NCI-H146 treated with DMSO at 0.1 percent for 48 hours (cell line): ENCODE results near the gene PPP1R27.

Experiments
- DNase-seq: peaks from one replicate; lab custom pipeline; 2025; ENCODE audit not compliant: unreplicated experiment; lab: John Stamatoyannopoulos, UW

The PPP1R27 gene

DNA sequence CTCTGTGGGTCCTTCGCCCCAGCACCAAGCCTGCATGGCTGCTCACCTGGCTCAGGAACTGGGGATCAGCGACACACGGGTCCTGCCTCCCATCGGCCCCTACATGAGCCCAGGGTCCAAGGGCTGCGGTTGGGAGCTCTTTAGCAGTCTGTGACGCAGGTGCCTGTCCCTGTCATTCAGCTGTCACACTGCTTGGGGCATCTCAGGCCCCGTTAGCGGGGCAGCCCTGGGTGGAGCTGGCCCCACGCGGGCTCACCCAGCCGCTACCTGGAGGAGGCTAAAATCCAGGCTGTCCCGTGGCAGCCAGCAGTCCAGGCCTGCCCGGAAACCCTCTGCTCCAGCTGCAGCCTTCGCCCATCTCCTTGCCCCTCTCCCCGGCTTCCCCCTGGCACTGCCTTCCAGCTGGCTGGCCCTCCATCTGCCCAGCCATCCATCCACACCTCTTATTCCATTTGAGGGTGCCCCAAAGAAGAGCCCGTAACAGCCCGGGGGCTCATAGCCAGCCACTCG is 27.6 kb downstream of the PPP1R27 start:
- DNase-seq = no peak

DNA sequence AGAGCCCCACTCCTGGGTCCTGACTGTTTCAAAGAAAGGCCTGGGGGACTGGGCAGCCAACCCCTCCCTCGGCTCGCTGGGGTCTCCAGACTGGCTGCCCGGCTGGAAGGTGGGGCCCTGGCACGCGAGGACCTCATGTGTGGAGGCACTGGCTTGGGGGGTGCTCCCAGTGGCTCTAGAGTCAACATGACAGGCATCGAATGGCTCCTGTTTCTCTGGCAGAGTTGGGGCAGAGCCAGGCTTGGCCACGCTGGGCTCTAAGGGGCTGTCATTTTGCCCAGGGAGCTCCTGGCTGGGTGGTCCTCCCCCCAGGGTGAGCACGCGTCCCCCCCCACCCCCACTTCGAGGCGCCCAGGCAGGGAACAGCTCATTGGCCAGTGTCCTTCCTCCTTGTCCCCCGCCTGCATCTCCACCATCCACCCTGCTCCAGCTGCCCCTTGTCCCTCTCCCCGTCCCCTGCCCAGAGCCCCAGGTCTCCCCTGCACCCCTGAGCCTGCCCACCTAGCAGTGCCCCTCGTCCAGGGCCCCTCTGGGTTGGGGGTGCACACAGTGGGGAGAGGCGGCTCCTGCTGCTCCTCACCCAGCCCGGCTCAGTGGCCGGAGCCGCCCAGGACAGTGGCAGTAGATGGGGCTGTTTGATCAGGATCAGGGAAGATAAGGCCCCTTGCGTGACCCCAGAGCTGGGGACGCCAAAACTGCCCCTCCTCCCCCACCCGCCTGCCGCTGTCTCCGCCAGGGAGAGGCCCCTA is 28.2 kb downstream of the PPP1R27 start:
- no peak for DNase-seq

DNA sequence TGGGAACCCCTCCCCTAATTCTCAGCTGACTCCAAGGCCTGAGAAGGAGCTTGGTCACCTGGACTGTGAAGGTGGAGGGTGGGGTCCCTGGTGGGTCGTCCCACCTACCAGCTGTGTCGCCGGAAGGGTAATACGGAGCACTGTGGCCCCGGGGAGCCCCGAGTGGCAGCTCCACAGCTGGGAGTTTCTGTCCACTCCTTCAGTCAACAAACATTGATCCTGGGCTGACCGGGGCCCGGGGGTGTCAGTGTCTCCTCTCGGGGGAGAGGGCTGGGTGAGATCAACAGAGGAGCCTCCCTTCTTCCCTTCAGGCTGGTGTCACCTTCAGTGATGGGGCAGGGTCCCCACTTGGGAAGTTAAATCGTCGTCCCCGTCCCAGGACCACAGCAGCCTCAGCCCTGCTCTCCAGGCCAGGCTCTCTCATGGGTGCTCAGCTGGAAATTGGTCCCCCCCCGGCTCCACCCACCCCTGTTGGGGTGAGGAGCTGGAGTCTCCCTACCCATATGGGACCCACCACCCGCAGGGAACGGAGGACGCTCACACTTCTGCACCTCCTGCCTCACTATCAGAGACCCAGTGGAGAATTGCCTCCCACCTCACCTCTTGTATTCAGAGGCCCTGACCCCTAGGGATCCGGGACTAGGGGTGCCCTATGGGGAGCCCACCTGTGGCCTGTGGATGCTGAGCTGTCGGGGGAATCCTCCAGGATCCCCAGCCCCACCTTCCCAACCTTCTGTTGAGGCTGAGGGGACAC is 29.0 kb downstream of the PPP1R27 start:
- no peak for DNase-seq

DNA sequence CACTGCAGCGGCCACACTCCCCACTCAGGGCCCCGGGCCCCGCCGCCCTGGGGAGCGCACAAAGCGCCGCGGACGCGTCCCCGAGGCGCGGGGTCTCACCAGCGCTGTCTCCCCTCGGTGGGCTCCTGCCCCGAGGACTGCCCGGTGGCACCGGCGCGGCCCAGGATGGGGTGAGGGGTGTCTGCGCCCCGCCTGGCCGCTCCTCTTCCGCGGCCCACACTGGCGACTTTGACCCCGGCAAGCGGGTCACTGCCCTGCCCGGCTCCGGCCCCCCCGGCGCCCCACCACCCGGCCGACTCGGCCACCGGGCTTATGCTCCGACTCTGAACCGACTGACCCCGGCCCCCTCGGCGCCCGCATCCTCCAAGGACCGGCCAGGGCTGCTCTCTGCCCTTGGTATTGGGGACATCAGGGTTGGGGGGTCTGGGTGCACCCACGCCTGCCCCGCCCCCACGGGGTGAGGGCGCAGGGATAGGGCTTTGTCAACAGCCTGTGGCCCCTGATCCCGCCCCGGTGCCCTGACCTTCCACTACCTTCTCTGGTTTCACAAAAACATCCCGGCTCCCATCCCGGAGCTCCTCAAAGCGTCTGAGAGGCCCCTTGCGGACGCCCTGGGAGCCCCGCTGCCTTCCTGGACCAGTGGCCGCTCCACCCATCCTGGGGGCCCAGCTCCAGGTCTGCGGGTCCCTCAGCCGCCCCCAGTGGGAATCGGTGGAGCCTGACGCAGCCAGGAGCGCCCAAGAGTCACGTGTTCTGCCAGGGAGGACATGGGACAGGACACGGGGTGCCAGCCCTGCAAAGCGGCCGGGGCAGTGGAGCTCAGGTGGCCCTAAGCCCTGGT is 30.1 kb downstream of the PPP1R27 start:
- DNase-seq = no peak

DNA sequence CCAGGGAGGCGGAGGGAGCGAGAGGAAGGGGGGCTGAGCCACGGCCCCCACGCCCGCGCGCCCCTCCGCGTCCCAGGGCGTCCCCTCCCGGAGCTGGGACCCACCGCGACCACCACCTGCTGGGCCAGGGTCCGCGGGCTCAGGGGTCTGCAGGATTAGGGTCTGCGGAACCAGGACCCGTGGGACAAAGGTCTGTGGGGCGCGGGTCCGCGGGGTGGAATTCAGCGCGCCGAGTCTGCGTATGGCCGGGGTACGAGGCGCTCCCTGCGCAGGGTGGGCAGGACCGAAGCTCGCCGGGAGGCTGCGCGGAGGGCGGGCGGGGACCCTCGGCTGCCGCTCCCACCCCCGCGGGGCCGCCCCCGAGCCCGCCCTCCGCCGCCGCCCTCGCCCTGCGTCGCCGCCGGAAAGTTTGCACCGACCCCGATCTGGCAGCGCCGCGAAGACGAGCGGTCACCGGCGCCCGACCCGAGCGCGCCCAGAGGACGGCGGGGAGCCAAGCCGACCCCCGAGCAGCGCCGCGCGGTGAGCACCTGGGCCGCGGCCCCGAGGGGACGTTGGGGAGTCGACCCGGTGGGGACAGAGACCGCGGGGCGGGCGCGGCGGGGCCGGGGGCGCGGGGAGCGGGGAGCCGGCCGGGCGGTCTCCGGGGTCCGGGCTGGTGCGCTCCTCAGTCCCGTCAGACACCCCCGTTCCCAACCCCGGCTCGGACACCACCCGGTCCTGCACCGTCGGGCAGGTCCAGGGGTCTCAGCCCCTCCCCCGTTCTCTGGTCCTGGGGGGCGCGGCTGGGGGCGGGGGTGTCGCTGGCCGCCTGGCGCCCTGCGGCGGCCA is 30.9 kb downstream of the PPP1R27 start, which contains the start of gene GCGR:
Gene GCGR (plus strand): TSS at position 423 of the 831 bp plus-strand sequence. CDS start 4,869 bp downstream, outside the sequence.
- no peak for DNase-seq

DNA sequence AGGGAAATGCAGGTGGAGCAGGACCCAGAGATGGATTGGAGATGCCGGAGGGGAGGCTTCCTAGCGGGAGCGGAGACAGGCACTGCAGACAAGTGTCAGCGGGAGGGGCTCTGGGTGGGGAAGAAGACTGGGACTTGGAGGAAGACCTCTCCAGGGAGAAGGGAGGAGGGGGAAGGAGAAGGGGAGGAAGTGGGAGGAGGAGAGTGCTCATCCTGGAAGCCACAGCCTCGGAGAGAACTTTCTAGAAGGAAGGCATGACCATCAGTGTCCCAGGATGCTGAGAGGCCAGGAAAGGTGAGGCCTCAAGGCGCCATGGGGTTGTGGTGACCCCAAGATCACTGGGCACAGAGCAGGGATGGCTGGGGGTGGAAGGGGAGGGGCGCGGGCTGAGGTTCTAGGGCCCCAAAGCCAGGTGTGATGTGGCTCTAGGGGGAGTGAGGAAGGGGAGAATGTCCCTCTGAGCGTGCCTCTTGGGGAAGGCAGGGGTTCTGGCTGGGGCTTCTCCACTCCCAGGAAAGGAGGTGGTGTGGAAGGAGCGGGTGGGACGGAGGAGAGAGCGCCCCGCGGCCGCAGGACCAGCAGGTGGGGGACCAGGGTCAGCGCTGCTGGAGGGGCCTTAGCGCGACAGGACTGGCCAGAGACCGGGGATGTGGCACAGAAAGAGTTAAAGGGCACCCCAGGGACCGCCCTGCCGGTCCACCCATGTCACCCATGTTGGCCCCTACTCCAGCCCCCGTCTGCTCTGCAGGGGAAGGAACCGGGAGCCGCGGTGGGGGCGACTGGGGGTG is 31.8 kb downstream of the PPP1R27 start:
- no peak for DNase-seq

DNA sequence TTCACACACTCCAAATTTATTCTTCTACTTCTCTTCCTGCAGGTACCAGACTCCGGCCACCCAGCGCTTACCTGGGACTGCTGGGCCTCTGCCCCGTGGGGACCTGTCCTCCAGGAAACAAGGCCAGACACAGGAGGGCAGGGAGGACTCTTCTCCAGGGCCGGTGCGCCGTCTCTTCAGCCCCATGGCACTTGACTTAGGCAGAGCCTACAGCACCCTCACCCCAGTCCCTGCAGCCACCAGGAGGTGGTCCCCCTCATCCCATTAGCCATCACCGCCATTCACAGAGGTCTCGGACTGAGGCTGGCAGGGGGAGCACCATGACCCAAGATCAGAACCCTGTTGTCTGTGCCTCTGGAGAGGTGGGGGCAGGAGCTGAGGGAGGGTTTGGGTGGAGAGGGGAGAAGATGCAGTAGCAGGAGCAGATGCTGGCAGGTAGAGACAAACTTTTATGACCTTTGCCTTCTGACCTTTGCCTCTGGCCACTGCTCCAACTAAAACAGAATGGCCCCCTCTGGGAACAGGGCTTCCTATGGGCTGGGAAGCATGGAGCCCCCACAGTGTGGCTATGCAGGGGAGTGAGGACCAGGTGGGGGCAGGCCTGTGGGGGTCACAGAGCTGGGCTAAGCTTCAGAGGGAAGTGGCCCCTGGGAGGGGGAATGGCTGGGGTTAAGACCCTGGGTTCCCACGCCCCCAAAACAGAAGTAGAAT is 32.6 kb downstream of the PPP1R27 start:
- no peak for DNase-seq

DNA sequence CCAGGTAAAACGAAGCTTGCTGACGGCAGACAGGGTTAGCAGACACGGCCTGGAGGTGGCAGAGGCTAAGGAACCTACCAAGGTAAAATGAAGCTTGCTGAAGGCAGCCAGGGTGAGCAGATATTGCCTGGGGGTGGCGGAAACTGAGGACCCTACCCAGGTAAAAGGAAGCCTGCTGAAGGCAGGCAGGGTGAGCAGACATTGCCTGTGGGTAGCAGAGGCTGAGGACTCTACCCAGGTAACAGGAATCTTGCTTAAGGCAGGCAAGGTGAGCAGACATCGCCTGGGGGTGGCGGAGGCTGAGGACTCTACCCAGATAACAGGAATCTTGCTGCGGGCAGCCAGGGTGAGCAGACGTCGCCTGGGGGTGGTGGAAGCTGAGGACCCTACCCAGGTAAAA is 33.5 kb downstream of the PPP1R27 start:
- DNase-seq = no peak

DNA sequence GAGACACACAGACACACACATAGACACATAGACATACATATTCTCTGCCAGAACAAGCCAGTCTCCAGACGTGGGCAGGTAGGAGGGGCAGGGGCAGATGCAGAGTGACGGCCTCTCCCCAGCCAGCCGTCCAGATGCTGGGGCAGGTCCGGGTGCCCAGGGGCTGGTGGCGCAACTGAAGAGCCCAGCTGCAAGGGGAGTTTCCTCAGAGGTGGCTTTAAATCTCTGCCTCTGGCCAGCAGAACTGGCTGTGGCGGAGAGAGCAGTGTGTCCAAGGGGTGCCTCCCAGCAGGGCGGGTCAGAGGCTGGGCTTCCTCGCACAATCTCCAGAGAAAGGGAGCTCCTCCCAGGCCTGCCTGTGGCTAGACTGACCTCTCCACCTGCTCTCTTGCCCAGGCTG is 40.3 kb downstream of the PPP1R27 start:
- peak; percentile 28 for DNase-seq

DNA sequence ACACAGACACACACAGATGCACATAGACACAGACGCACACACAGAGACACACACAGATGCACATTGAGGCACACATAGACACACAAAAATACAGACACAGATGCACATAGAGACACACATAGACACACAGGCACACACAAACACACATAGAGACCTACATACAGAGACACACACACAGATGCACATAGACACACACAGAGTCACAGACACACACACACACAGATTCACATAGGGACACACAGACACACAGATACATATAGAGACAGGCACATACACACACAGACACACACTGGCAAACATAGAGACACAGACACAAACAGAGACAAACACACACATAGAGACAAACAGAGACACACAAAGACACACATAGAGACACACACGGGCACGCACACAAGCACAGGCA is 40.8 kb downstream of the PPP1R27 start:
- DNase-seq = no peak

DNA sequence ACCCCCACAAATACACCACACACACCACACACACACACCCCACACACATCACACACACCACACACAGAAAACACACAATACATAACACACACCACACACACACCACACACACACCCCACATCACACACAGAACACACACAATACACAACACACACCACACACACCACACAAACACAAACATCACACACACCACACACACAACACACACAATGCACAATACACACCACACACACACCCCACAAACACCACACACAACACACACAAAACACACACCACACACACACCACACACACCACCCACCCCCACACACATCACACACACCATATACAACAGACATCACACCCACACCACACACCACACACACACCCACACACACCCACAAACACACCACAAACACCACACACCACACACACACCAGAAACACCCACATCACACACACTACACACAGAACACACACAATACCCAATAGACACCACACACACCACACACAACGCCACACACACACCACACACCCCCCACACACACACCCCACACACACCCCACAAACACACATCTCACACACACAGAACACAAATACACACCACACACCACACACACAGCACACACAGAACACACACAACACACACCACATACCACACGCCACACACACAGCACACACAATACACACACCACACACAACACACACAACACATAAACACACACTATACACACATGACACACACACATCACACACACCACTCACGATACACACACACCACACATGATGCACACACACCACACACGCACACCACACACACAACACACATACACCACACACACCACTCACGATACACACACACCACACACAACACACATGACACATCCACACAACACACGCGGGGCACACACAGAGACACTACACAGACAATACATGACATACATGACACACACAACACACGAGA is 41.9 kb downstream of the PPP1R27 start:
- DNase-seq = no peak
